ENCODE results near the gene ZNF736. TPM values are rescaled to one million over a fixed set of nuclear protein-coding genes. Genes with fewer than 3 reads are reported as not detected.
"Not testable (repeated sequence)": the region's sequence is repeated elsewhere in the genome, so short reads cannot be mapped to it uniquely, and the experiment has no call there.

The ZNF736 gene
- total and polyA plus RNA-seq, 8 donors: 0.46 to 50.7 (median 6.7) TPM

GRCh38 chr7:64308016-64308270, 5.8 kb upstream of the ZNF736 start:
- DNase-seq: no peak
- no peaks in the 10 kb centered on the region for H3K36me3 ChIP-seq
- intact Hi-C loops (cut with DNase I; ENCODE audit: low total_unique reads): no loop called here
- peak overlapping the region; percentile 53 to 65 (median 58) for H3K4me3 ChIP-seq
- H3K4me1 ChIP-seq: peaks cover 0 to 14% (median 8%) of the 10 kb centered on the region in 4 donors
- no peak for TF ChIP-seq POLR2A (IDR thresholded peaks at IDR 0.05)
- no peak for TF ChIP-seq POLR2AphosphoS5 (IDR thresholded peaks at IDR 0.05)
- TF ChIP-seq CTCF (IDR thresholded peaks at IDR 0.05): no peak
- no peak for TF ChIP-seq EP300 (IDR thresholded peaks at IDR 0.05)
- H3K9me3 ChIP-seq: no peaks in the 10 kb centered on the region
- H3K27me3 ChIP-seq: no peaks in the 10 kb centered on the region
- WGBS, 5 donors: 29 to 51% (median 48%) methylated on average over 7 of the region's 7 CpGs
- peak overlapping the region; percentile 73 to 88 (median 86) for H3K27ac ChIP-seq

- TF ChIP-seq POLR2AphosphoS5 (IDR thresholded peaks at IDR 0.05) (no peak), POLR2A (IDR thresholded peaks at IDR 0.05) (no peak), CTCF (IDR thresholded peaks at IDR 0.05) (no peak), EP300 (IDR thresholded peaks at IDR 0.05) (no peak)
- Histone ChIP-seq H3K9me3 (no peaks in the 10 kb centered on the region), H3K36me3 (no peaks in the 10 kb centered on the region), H3K4me3 (no peak overlapping the region), H3K27me3 (no peaks in the 10 kb centered on the region), H3K27ac (no peak overlapping the region), H3K4me1 (peaks cover 10 to 34% (median 21%) of the 10 kb centered on the region in 4 donors)
- 61 to 97% (median 92%) methylated on average over 3 of the region's 3 CpGs for WGBS, 5 donors
- no peak for DNase-seq
- intact Hi-C loops (cut with DNase I; ENCODE audit: low total_unique reads): no loop called here
These were observed 3.3 kb upstream of the ZNF736 start for GRCh38 chr7:64310426-64310825.

- no peak overlapping the region for H3K4me3 ChIP-seq
- H3K9me3 ChIP-seq: no peaks in the 10 kb centered on the region
- DNase-seq: no peak
- intact Hi-C loops (cut with DNase I; ENCODE audit: low total_unique reads): no loop called here
- 30 to 80% (median 60%) methylated on average over 2 of the region's 2 CpGs for WGBS, 5 donors
- H3K27ac ChIP-seq: peak overlapping the region in 2 of 5 donors; percentile 76 to 82
- H3K4me1 ChIP-seq: peaks cover 6 to 30% (median 19%) of the 10 kb centered on the region in 4 donors
- no peaks in the 10 kb centered on the region for H3K36me3 ChIP-seq
- TF ChIP-seq CTCF (IDR thresholded peaks at IDR 0.05) (no peak), POLR2AphosphoS5 (IDR thresholded peaks at IDR 0.05) (no peak), EP300 (IDR thresholded peaks at IDR 0.05) (no peak), POLR2A (IDR thresholded peaks at IDR 0.05) (no peak)
- no peaks in the 10 kb centered on the region for H3K27me3 ChIP-seq
These were observed 935 bp upstream of the ZNF736 start for GRCh38 chr7:64312826-64313225.

- WGBS, 5 donors: 10 to 30% (median 16%) methylated on average over 9 to 10 of the region's 10 CpGs
- Histone ChIP-seq H3K4me1 (peaks cover 6 to 27% (median 17%) of the 10 kb centered on the region in 4 donors), H3K36me3 (no peaks in the 10 kb centered on the region), H3K27me3 (no peaks in the 10 kb centered on the region), H3K27ac (peak overlapping the region in 4 of 5 donors; percentile 76 to 86 (median 81)), H3K4me3 (peak overlapping the region; percentile 68 to 86 (median 78)), H3K9me3 (no peaks in the 10 kb centered on the region)
- intact Hi-C loops (cut with DNase I; ENCODE audit: low total_unique reads): no loop called here
- DNase-seq: peak in 1 of 2 donors; percentile 40
- TF ChIP-seq CTCF (IDR thresholded peaks at IDR 0.05) (no peak), POLR2A (IDR thresholded peaks at IDR 0.05) (no peak), EP300 (IDR thresholded peaks at IDR 0.05) (no peak), POLR2AphosphoS5 (IDR thresholded peaks at IDR 0.05) (no peak)
These were observed 805 bp downstream of the ZNF736 start for GRCh38 chr7:64314566-64314965.

- H3K4me1 ChIP-seq: peaks cover 6 to 27% (median 17%) of the 10 kb centered on the region in 4 donors
- H3K4me3 ChIP-seq; H3K27ac ChIP-seq; DNase-seq; H3K9me3 ChIP-seq; H3K27me3 ChIP-seq; intact Hi-C loops (cut with DNase I; ENCODE audit: low total_unique reads); H3K36me3 ChIP-seq: not testable (repeated sequence)
- WGBS, 5 donors: 29 to 70% (median 48%) methylated on average over 1 of the region's 1 CpG
These were observed 2.4 kb downstream of the ZNF736 start for GRCh38 chr7:64316031-64316742.

Measured in stomach (tissue), 9 donors.